Activated naive CD4-positive, alpha-beta T cell treated with anti-CD3 and anti-CD28 coated beads, Interleukin-2, amount 10 ng/mL, durations not matched to agents 7 days and 5 days (primary cell): ENCODE measurements around the gene GTF2IRD1.
"Not testable (repeated sequence)": the region's sequence is repeated elsewhere in the genome, so short reads cannot be mapped to it uniquely, and the experiment has no call there.

Source experiments
- CTCF ChIA-PET: fragments of 350-600 bp; sonication (Branson Sonifier 250); formaldehyde crosslinking; loops from one replicate; lab custom pipeline; 2021; ENCODE audit warnings: antibody characterized with exemption; lab: Charles Lee
- DNase-seq: peaks from one replicate; pipeline ENCODE4 v3.0.0-alpha.2; 2020
- H3K27ac Mint-ChIP-seq: one replicate; pipeline ENCODE4 v1.8.0; 2021; ENCODE audit warnings: mild to moderate bottlenecking, moderate library complexity, mixed read lengths
- H3K27me3 Mint-ChIP-seq: one replicate; pipeline ENCODE4 v1.8.0; 2021; ENCODE audit warnings: mild to moderate bottlenecking, mixed read lengths
- H3K36me3 Mint-ChIP-seq: one replicate; pipeline ENCODE4 v1.8.0; 2021; ENCODE audit warnings: mixed read lengths
- H3K4me1 Mint-ChIP-seq: one replicate; pipeline ENCODE4 v1.8.0; 2021; ENCODE audit warnings: mixed read lengths
- H3K4me3 Mint-ChIP-seq: one replicate; pipeline ENCODE4 v1.8.0; 2021; ENCODE audit warnings: mild to moderate bottlenecking, moderate library complexity, mixed read lengths
- H3K9me3 Mint-ChIP-seq: one replicate; pipeline ENCODE4 v1.8.0; 2021; ENCODE audit warnings: mixed read lengths

Gene GTF2IRD1

DNA sequence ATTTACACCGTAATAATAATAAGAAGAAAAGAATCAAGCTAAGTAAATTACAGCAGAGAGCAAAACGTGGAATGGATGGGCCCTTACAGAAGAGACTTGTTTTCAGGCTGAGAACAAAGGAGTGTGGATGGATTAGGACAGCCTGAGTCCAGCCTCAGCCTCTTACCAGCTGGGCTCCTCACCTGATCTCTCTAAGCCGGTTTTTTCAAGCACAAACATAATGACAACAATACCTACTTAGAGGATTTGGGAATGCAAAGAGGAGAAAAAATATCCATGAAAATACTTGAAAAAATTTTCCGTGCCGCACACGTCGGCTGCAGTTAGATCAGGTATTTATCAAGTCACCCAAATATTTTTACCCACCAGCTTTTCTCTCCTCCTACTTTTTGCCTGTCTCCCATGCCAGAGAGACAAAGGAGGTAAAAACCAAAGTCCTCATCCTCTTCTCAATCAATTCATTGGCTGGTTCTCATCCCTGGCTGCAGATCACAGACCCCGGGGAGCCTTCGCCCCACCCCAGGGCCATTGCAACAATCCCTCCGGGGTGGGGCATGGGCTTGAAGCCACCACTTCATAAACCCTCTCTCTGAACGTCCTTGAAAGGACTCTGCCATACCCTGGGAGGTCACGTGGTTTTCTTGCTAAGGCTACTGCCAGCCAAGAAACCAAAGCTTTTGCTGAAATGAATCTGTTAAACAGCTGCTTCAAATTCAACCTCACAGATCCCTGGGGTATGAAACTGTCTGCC lies 174.1 kb downstream of the GTF2IRD1 start:
- Mint-ChIP-seq H3K36me3 (no peaks in the 10 kb centered on the region), H3K4me3 (no peak overlapping the region), H3K4me1 (peaks cover 5% of the 10 kb centered on the region), H3K9me3 (no peaks in the 10 kb centered on the region), H3K27ac (no peak overlapping the region), H3K27me3 (peaks cover 12% of the 10 kb centered on the region)
- CTCF ChIA-PET, result no interaction called here
- no peak for DNase-seq

DNA sequence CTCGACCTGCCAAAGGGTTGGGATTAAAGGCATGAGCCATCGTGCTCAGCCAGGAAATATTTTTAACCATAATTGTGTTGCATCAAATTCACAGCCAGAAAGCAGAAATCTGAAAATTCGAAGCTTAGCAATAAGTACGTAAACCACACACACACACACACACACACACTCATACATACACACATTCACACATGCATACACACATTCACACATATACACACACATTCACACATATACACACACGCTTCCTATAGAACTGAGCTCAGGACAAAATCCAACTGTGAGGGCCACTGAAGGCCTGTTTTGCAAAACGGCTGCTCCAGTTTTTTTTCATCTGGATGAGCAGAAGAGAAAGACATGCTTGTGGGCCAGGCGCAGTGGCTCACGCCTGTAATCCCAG lies 178.8 kb downstream of the GTF2IRD1 start:
- Mint-ChIP-seq H3K27ac (no peak overlapping the region), H3K27me3 (peaks cover 10% of the 10 kb centered on the region), H3K36me3 (no peaks in the 10 kb centered on the region), H3K4me1 (peaks cover 3% of the 10 kb centered on the region), H3K4me3 (no peak overlapping the region), H3K9me3 (no peaks in the 10 kb centered on the region)
- CTCF ChIA-PET, result no interaction called here
- no peak for DNase-seq

DNA sequence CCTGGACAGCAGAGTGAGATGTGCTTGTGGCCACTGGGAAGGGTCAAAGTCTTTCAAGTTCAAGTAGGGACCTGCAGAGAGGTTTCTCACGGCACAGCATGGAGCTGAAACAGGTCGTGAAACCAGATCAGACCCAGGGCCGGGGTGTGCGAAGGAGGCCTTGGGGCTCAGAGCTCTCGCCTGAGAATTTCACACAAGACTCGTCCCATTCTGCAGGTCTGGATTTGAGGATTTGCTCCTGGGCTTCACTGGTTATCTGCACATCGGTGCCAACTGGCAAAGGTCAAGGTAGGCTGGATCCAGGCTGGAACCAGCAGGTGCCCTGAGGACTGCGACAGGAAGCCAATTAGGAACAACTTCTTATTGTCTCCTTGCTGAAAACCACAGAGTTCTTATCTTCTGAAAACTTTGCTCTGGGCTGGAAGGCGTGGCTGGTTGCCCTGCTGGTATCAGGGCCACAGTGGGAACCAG lies 179.8 kb downstream of the GTF2IRD1 start:
- no peaks in the 10 kb centered on the region for H3K9me3 Mint-ChIP-seq
- H3K27me3 Mint-ChIP-seq, result peaks cover 9% of the 10 kb centered on the region
- CTCF ChIA-PET, result no interaction called here
- no peak overlapping the region for H3K4me3 Mint-ChIP-seq
- H3K4me1 Mint-ChIP-seq, result no peaks in the 10 kb centered on the region
- H3K27ac Mint-ChIP-seq, result no peak overlapping the region
- H3K36me3 Mint-ChIP-seq, result no peaks in the 10 kb centered on the region
- no peak for DNase-seq

DNA sequence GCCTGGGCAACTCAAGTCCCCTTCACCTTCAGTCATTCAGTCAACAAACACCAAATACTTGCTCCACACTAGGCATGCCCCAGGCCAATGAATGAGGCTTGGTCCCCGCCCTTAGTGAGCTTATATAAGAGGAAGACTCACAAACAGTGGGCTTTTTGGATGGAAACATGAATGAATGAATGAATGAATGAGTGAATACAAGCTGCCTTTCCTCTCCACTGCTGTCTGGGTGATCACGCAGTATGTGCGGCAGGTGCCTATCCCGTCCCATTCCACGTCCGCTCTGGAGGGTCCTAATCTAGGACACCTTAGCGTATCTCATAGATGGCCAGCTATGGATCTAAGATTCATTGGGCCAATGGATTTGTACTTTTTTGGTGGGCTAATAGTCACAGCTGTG lies 184.0 kb downstream of the GTF2IRD1 start:
- H3K27ac Mint-ChIP-seq, result no peak overlapping the region
- H3K9me3 Mint-ChIP-seq, result no peaks in the 10 kb centered on the region
- no peaks in the 10 kb centered on the region for H3K36me3 Mint-ChIP-seq
- CTCF ChIA-PET, result no interaction called here
- peaks cover 9% of the 10 kb centered on the region for H3K27me3 Mint-ChIP-seq
- DNase-seq, result no peak
- H3K4me3 Mint-ChIP-seq, result no peak overlapping the region
- no peaks in the 10 kb centered on the region for H3K4me1 Mint-ChIP-seq

DNA sequence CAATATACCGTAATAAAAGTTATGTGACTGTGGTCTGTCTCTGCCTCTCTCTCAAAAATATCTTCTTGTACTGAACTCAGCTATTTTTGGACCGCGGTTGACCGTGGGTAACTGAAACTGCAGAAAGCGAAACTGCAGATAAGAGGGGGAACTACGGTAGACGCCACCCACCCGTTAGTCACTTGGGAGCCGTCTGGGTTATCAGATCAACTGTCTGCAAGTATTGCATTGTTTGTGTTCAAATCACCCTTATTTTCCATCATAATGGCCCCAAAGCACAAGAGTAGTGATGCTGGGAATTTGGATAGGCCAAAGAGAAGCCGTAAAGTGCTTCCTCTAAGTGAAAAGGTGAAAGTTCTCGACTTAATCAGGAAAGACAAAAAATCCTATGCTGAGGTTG lies 196.3 kb downstream of the GTF2IRD1 start:
- H3K27ac Mint-ChIP-seq, result peak overlapping the region; percentile 91
- H3K4me1 Mint-ChIP-seq, result peaks cover 31% of the 10 kb centered on the region
- peak overlapping the region; percentile 78 for H3K4me3 Mint-ChIP-seq
- CTCF ChIA-PET, H3K36me3 Mint-ChIP-seq, H3K9me3 Mint-ChIP-seq, H3K27me3 Mint-ChIP-seq: not testable (repeated sequence)
- DNase-seq, result peak; percentile 82

DNA sequence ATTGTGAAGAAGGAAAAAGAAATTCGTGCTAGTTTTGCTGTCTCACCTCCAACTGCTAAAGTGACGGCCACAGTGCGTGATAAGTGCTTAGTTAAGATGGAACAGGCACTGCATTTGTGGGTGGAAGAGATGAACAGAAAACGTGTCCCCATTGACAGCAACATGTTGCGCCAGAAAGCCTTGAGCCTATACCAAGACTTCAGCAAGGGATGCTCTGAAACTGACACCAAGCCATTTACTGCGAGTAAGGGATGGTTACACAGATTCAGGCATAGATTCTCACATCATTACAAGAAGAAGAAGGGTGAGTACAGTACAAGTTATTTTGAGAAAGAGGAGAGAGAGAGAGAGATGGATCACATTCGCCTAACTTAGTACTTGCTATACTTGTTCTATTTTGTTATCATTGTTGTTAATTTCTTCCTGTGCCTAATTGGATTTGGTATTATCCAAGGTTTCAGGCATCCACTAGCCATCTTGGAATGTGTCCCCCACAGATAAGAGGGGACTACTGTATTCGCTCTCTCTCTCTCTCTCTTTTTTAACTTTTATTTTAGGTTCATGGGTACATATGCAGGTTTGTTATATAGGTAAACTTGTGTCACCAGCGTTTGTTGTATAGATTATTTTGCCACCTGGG lies 196.9 kb downstream of the GTF2IRD1 start:
- not testable (repeated sequence) for H3K27me3 Mint-ChIP-seq

DNA sequence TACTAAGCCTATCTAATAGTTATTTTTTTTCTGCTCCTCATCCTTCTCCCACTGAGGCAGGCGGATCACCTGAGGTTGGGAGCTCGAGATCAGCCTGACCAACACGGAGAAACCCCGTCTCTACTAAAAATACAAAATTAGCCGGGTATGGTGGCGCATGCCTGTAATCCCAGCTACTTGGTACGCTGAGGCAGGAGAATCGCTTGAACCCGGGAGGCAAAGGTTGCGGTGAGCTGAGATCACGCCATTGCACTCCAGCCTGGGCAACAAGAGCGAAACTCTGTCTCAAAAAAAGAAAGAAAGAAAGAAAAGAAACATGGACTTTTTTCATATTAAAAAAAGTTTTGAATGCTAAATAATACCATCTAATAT lies 197.4 kb downstream of the GTF2IRD1 start:
- H3K36me3 Mint-ChIP-seq, CTCF ChIA-PET: not testable (repeated sequence)
- peak overlapping the region; percentile 91 for H3K27ac Mint-ChIP-seq

More for the DNA sequence above, 196.9 kb downstream of the GTF2IRD1 start:
- H3K9me3 Mint-ChIP-seq, CTCF ChIA-PET, DNase-seq, H3K36me3 Mint-ChIP-seq: not testable (repeated sequence)
- Mint-ChIP-seq H3K4me1 (peaks cover 37% of the 10 kb centered on the region), H3K4me3 (peak overlapping the region; percentile 78), H3K27ac (peak overlapping the region; percentile 91)

More for the DNA sequence above, 197.4 kb downstream of the GTF2IRD1 start:
- not testable (repeated sequence) for DNase-seq, H3K27me3 Mint-ChIP-seq, H3K9me3 Mint-ChIP-seq
- H3K4me1 Mint-ChIP-seq, result peaks cover 42% of the 10 kb centered on the region
- H3K4me3 Mint-ChIP-seq, result peak overlapping the region; percentile 78
